GM23338 (cell line): ENCODE data around the gene PRMT9. TPM values are rescaled to one million over a fixed set of nuclear protein-coding genes. Genes with fewer than 3 reads are reported as not detected.

Source experiments
- ATAC-seq: fragments of 200-7000 bp; cut with Tn5 transposase; 3 replicates; pipeline ENCODE4 v1.9.1; 2020
- DNase-seq: peaks from one replicate; pipeline ENCODE4 v3.0.0-alpha.2; 2015; ENCODE audit warnings: low spot score
- H2AFZ ChIP-seq: fragments of 200-600 bp; sonication (generic); 2 replicates; pipeline ENCODE4 v1.8.0; 2016; ENCODE audit warnings: antibody characterized with exemption, mild to moderate bottlenecking, moderate library complexity
- H3F3A ChIP-seq: fragments of 200-600 bp; sonication (generic); replicated peaks from 2 replicates; pipeline ENCODE4 v1.8.0; 2017; ENCODE audit warnings: antibody characterized with exemption, mixed run types, low read depth
- H3K27ac ChIP-seq: fragments of 200-600 bp; sonication (generic); 2 replicates; pipeline ENCODE4 v1.6.1; 2016; ENCODE audit warnings: low read depth
- H3K27me3 ChIP-seq: fragments of 200-600 bp; sonication (generic); 2 replicates; pipeline ENCODE4 v1.8.0; 2016; ENCODE audit warnings: mild to moderate bottlenecking, mixed run types, moderate library complexity; ENCODE audit not compliant: insufficient read depth
- H3K36me3 ChIP-seq: fragments of 200-600 bp; sonication (generic); 2 replicates; pipeline ENCODE4 v1.8.0; 2016; ENCODE audit warnings: mild to moderate bottlenecking; ENCODE audit not compliant: insufficient read depth
- H3K4me1 ChIP-seq: fragments of 200-600 bp; sonication (generic); 2 replicates; pipeline ENCODE4 v1.8.0; 2016; ENCODE audit warnings: mild to moderate bottlenecking, moderate library complexity; ENCODE audit not compliant: insufficient read depth
- H3K4me2 ChIP-seq: fragments of 200-600 bp; sonication (generic); 2 replicates; pipeline ENCODE4 v1.7.1; 2017; ENCODE audit warnings: mixed run types
- H3K4me3 ChIP-seq: fragments of 200-600 bp; sonication (generic); 2 replicates; pipeline ENCODE4 v1.6.1; 2016; ENCODE audit warnings: mixed run types
- H3K79me2 ChIP-seq: fragments of 200-600 bp; sonication (generic); replicated peaks from 2 replicates; pipeline ENCODE4 v1.8.0; 2017; ENCODE audit warnings: mild to moderate bottlenecking; ENCODE audit not compliant: insufficient read depth
- H3K9me2 ChIP-seq: fragments of 200-600 bp; sonication (generic); 2 replicates; pipeline ENCODE4 v1.8.0; 2017; ENCODE audit not compliant: insufficient read depth
- H4K20me1 ChIP-seq: fragments of 200-600 bp; sonication (generic); replicated peaks from 2 replicates; pipeline ENCODE4 v1.8.0; 2017; ENCODE audit warnings: mild to moderate bottlenecking; ENCODE audit not compliant: insufficient read depth
- H3K27ac Mint-ChIP-seq: 2 replicates; pipeline ENCODE4 v1.8.0; 2020; ENCODE audit warnings: inconsistent platforms, mild to moderate bottlenecking, moderate library complexity, mixed read lengths
- H3K27me3 Mint-ChIP-seq: 3 replicates; pipeline ENCODE4 v1.8.0; 2022; ENCODE audit warnings: low read depth, mild to moderate bottlenecking, moderate library complexity, mixed read lengths, inconsistent platforms; ENCODE audit not compliant: insufficient read depth, poor library complexity
- H3K36me3 Mint-ChIP-seq: 3 replicates; pipeline ENCODE4 v1.8.0; 2021; ENCODE audit warnings: low read depth, mild to moderate bottlenecking, inconsistent platforms, moderate library complexity, mixed read lengths
- H3K4me1 Mint-ChIP-seq: 3 replicates; pipeline ENCODE4 v1.8.0; 2020; ENCODE audit warnings: mild to moderate bottlenecking, inconsistent platforms, mixed read lengths
- H3K4me3 Mint-ChIP-seq: 3 replicates; pipeline ENCODE4 v1.8.0; 2021; ENCODE audit warnings: moderate library complexity, mild to moderate bottlenecking, inconsistent platforms, mixed read lengths
- H3K9me3 Mint-ChIP-seq: 3 replicates; pipeline ENCODE4 v1.8.0; 2020; ENCODE audit warnings: moderate library complexity, mild to moderate bottlenecking, inconsistent platforms, mixed read lengths
- EZH2 ChIP-seq: fragments of 200-600 bp; sonication (generic); IDR thresholded peaks from one replicate; pipeline ENCODE4 v1.8.0; 2017; ENCODE audit warnings: antibody characterized with exemption, mild to moderate bottlenecking, low read depth; ENCODE audit not compliant: unreplicated experiment
- NANOG ChIP-seq: IDR thresholded peaks from 2 replicates; pipeline ENCODE4 v1.6.1; 2016; ENCODE audit warnings: antibody characterized with exemption, borderline replicate concordance
- STAT1 ChIP-seq: IDR thresholded peaks from one replicate; pipeline ENCODE4 v1.6.1; 2016; ENCODE audit warnings: antibody characterized with exemption; ENCODE audit not compliant: unreplicated experiment
- ZNF114 ChIP-seq: fragments of 250-450 bp; sonication (Bioruptor Pico); IDR thresholded peaks from 2 replicates; pipeline ENCODE4 v1.5.0; 2020; ENCODE audit warnings: mild to moderate bottlenecking, moderate library complexity
- ZNF331 ChIP-seq: fragments of 250-450 bp; sonication (Bioruptor Pico); IDR thresholded peaks from 2 replicates; pipeline ENCODE4 v1.5.0; 2020; ENCODE audit warnings: low read depth, mild to moderate bottlenecking, moderate library complexity
- polyA plus RNA-seq: library from polyadenylated mRNA; unstranded; fragments of >200 nt; fragmentation: Nextera tagmentation; extraction: Ambion mirVana; gene quantifications from 2 replicates; pipeline ENCODE4 v1.2.1, GENCODE V29; 2016
- total RNA-seq: library from RNA; depleted of rRNA; stranded (reverse); fragments of >200 nt; shearing (Covaris generic); gene quantifications from 2 replicates; pipeline ENCODE4 v1.2.3, GENCODE V29; 2014
- TF ChIP-seq, protein P1 (sequence below): fragments of 250-450 bp; sonication (Bioruptor Pico); IDR thresholded peaks from 2 replicates; pipeline ENCODE4 v1.5.0; 2020; ENCODE audit warnings: mild to moderate bottlenecking, moderate library complexity
- TF ChIP-seq, protein P2 (sequence below), 2 experiments: fragments of 200-600 bp in 1 of 2; sonication (generic) in 1 of 2; conservative IDR thresholded peaks; 2 replicates each; pipeline versions ENCODE4 v1.5.1 to v1.6.1; 2016 to 2017; ENCODE audit warnings: antibody characterized with exemption in 2 of 2, low read depth in 2 of 2, mild to moderate bottlenecking in 2 of 2, moderate library complexity in 1 of 2
- TF ChIP-seq, protein P3 (sequence below): IDR thresholded peaks from one replicate; pipeline ENCODE4 v1.6.1; 2018; ENCODE audit warnings: antibody characterized with exemption; ENCODE audit not compliant: unreplicated experiment

Gene PRMT9
- total and polyA plus RNA-seq, 2 experiments from 2014 or later: 7.6 to 11.2 TPM

DNA sequence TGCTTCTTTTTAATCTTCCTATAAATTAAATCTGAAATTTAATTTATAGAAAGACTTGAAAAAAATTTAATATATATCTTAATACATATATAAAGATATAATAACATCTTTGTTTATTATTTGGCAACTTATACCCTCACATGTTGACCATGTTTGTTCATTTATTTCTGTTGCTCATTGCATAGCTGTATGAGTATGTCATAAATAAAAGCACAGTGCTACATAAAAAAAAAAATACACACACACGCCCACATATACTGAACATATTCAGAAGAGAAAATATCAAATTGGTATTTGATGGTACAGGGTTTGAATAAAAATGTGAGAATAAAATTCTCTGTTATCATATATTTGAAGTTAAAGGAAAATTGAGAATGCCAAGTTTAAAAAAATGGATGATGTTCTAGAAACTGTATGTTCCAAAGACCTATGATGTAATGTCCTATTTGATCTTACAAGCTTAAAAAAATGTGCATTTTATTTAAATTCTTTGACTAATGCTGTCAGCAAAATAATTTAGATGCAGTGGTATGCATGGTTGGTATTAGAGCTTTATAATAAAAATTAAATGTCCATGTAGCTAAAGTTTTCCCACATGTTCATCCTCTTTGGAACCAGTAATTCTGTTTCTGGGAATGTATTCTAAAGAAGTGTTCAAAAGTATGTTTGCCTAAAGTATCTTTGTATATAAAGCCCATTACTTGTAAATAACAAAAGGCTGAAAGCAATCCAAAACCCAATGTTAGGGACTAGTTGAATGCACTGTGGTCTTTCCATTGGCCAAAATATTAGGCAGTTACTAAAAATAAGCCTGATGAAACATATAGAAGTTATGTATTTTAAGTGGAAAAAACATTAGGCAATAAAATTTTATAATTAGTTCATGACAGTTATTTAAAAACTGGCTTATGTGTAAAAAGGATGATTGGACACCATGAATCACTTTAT is 53.9 kb downstream of the PRMT9 start (continued):
- TF ChIP-seq, protein P1, sequence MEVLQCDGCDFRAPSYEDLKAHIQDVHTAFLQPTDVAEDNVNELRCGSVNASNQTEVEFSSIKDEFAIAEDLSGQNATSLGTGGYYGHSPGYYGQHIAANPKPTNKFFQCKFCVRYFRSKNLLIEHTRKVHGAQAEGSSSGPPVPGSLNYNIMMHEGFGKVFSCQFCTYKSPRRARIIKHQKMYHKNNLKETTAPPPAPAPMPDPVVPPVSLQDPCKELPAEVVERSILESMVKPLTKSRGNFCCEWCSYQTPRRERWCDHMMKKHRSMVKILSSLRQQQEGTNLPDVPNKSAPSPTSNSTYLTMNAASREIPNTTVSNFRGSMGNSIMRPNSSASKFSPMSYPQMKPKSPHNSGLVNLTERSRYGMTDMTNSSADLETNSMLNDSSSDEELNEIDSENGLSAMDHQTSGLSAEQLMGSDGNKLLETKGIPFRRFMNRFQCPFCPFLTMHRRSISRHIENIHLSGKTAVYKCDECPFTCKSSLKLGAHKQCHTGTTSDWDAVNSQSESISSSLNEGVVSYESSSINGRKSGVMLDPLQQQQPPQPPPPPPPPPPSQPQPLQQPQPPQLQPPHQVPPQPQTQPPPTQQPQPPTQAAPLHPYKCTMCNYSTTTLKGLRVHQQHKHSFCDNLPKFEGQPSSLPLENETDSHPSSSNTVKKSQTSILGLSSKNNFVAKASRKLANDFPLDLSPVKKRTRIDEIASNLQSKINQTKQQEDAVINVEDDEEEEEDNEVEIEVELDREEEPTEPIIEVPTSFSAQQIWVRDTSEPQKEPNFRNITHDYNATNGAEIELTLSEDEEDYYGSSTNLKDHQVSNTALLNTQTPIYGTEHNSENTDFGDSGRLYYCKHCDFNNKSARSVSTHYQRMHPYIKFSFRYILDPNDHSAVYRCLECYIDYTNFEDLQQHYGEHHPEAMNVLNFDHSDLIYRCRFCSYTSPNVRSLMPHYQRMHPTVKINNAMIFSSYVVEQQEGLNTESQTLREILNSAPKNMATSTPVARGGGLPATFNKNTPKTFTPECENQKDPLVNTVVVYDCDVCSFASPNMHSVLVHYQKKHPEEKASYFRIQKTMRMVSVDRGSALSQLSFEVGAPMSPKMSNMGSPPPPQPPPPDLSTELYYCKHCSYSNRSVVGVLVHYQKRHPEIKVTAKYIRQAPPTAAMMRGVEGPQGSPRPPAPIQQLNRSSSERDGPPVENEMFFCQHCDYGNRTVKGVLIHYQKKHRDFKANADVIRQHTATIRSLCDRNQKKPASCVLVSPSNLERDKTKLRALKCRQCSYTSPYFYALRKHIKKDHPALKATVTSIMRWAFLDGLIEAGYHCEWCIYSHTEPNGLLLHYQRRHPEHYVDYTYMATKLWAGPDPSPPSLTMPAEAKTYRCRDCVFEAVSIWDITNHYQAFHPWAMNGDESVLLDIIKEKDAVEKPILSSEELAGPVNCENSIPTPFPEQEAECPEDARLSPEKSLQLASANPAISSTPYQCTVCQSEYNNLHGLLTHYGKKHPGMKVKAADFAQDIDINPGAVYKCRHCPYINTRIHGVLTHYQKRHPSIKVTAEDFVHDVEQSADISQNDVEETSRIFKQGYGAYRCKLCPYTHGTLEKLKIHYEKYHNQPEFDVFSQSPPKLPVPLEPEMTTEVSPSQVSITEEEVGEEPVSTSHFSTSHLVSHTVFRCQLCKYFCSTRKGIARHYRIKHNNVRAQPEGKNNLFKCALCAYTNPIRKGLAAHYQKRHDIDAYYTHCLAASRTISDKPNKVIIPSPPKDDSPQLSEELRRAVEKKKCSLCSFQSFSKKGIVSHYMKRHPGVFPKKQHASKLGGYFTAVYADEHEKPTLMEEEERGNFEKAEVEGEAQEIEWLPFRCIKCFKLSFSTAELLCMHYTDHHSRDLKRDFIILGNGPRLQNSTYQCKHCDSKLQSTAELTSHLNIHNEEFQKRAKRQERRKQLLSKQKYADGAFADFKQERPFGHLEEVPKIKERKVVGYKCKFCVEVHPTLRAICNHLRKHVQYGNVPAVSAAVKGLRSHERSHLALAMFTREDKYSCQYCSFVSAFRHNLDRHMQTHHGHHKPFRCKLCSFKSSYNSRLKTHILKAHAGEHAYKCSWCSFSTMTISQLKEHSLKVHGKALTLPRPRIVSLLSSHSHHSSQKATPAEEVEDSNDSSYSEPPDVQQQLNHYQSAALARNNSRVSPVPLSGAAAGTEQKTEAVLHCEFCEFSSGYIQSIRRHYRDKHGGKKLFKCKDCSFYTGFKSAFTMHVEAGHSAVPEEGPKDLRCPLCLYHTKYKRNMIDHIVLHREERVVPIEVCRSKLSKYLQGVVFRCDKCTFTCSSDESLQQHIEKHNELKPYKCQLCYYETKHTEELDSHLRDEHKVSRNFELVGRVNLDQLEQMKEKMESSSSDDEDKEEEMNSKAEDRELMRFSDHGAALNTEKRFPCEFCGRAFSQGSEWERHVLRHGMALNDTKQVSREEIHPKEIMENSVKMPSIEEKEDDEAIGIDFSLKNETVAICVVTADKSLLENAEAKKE (CRISPR knock-in tag): no peak
- TF ChIP-seq EZH2: no peak
- TF ChIP-seq ZNF114: no peak
- TF ChIP-seq, protein P2, sequence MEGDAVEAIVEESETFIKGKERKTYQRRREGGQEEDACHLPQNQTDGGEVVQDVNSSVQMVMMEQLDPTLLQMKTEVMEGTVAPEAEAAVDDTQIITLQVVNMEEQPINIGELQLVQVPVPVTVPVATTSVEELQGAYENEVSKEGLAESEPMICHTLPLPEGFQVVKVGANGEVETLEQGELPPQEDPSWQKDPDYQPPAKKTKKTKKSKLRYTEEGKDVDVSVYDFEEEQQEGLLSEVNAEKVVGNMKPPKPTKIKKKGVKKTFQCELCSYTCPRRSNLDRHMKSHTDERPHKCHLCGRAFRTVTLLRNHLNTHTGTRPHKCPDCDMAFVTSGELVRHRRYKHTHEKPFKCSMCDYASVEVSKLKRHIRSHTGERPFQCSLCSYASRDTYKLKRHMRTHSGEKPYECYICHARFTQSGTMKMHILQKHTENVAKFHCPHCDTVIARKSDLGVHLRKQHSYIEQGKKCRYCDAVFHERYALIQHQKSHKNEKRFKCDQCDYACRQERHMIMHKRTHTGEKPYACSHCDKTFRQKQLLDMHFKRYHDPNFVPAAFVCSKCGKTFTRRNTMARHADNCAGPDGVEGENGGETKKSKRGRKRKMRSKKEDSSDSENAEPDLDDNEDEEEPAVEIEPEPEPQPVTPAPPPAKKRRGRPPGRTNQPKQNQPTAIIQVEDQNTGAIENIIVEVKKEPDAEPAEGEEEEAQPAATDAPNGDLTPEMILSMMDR (conservative IDR thresholded peaks at IDR 0.05; ENCODE audit: low read depth in 2 of 2): no peak

DNA sequence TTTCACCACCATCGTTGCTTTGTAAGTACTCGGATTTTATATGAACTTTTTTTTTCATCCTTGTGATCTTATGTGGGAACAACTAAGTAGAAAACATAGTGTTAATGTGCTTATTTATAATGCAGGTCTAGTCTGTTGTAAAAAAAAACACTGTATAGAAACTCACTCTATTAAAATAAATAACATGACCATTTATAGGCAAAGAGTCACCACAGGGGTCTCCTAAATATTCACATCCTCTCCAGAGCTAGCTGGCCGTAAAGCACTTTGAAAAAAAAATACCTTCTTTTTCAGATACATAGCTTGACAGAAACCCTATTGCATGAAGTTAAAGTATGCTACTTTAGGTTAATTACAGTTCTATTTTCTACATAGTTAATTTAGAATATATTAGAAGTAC is 55.5 kb downstream of the PRMT9 start:
- H3K36me3 Mint-ChIP-seq: peaks cover 64% of the 10 kb centered on the region
- H3F3A ChIP-seq: no peaks in the 10 kb centered on the region
- peaks cover 39% of the 10 kb centered on the region for H3K4me1 Mint-ChIP-seq
- peaks cover 27% of the 10 kb centered on the region for H3K4me1 ChIP-seq
- H3K9me2 ChIP-seq: no peaks in the 10 kb centered on the region
- no peaks in the 10 kb centered on the region for H3K27me3 Mint-ChIP-seq
- no peak overlapping the region for H2AFZ ChIP-seq
- no peaks in the 10 kb centered on the region for H3K27me3 ChIP-seq
- H3K79me2 ChIP-seq: peaks cover 5% of the 10 kb centered on the region
- peak overlapping the region; percentile 29; the same call in 2 of the 3 replicates for H3K4me3 Mint-ChIP-seq
- peak overlapping the region; percentile 85 for H3K27ac Mint-ChIP-seq
- DNase-seq (peak; percentile 60), ATAC-seq (peak; percentile 56)
- H3K27ac ChIP-seq: peak overlapping the region; percentile 39
- no peaks in the 10 kb centered on the region for H3K9me3 Mint-ChIP-seq
- H3K36me3 ChIP-seq: peaks cover 11% of the 10 kb centered on the region; the same call in 1 of the 2 replicates
- no peaks in the 10 kb centered on the region for H4K20me1 ChIP-seq
- H3K4me2 ChIP-seq: peak overlapping the region; percentile 2; the same call in 1 of the 2 replicates
- H3K4me3 ChIP-seq: no peak overlapping the region
- no peak for TF ChIP-seq STAT1
- TF ChIP-seq, protein P2 (conservative IDR thresholded peaks at IDR 0.05; ENCODE audit: low read depth in 2 of 2): no peak
- TF ChIP-seq EZH2: no peak
- 0 out of 2 replicates have a peak, but pooled peaks have one; percentile 24 for TF ChIP-seq NANOG
- TF ChIP-seq ZNF331 (CRISPR knock-in tag): no peak
- TF ChIP-seq, protein P3, sequence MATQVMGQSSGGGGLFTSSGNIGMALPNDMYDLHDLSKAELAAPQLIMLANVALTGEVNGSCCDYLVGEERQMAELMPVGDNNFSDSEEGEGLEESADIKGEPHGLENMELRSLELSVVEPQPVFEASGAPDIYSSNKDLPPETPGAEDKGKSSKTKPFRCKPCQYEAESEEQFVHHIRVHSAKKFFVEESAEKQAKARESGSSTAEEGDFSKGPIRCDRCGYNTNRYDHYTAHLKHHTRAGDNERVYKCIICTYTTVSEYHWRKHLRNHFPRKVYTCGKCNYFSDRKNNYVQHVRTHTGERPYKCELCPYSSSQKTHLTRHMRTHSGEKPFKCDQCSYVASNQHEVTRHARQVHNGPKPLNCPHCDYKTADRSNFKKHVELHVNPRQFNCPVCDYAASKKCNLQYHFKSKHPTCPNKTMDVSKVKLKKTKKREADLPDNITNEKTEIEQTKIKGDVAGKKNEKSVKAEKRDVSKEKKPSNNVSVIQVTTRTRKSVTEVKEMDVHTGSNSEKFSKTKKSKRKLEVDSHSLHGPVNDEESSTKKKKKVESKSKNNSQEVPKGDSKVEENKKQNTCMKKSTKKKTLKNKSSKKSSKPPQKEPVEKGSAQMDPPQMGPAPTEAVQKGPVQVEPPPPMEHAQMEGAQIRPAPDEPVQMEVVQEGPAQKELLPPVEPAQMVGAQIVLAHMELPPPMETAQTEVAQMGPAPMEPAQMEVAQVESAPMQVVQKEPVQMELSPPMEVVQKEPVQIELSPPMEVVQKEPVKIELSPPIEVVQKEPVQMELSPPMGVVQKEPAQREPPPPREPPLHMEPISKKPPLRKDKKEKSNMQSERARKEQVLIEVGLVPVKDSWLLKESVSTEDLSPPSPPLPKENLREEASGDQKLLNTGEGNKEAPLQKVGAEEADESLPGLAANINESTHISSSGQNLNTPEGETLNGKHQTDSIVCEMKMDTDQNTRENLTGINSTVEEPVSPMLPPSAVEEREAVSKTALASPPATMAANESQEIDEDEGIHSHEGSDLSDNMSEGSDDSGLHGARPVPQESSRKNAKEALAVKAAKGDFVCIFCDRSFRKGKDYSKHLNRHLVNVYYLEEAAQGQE: no peak
- TF ChIP-seq ZNF114: no peak
